GM06990 (cell line): ENCODE data around the gene PLXNA4.

ENCODE experiments used
- DNase-seq: peaks from one replicate; pipeline ENCODE4 v3.0.0-alpha.2; 2011; ENCODE audit not compliant: insufficient read length; ENCODE audit errors: extremely low read depth
- H3K27me3 ChIP-seq: replicated peaks from 2 replicates; pipeline ENCODE4 v1.6.0; 2011; ENCODE audit warnings: low read length; ENCODE audit not compliant: control insufficient read depth, insufficient read depth
- H3K36me3 ChIP-seq: 2 replicates; pipeline ENCODE4 v1.5.1; 2011; ENCODE audit warnings: low read length; ENCODE audit not compliant: control insufficient read depth, insufficient read depth
- H3K4me3 ChIP-seq: replicated peaks from 2 replicates; pipeline ENCODE4 v1.5.1; 2011; ENCODE audit warnings: low read depth, mild to moderate bottlenecking, control low read depth, low read length
- CTCF ChIP-seq: IDR thresholded peaks from 2 replicates; pipeline ENCODE4 v1.5.1; 2011; ENCODE audit warnings: low read length, control low read depth, mild to moderate bottlenecking, inconsistent platforms; ENCODE audit not compliant: insufficient read depth, poor library complexity, severe bottlenecking

PLXNA4 gene

DNA sequence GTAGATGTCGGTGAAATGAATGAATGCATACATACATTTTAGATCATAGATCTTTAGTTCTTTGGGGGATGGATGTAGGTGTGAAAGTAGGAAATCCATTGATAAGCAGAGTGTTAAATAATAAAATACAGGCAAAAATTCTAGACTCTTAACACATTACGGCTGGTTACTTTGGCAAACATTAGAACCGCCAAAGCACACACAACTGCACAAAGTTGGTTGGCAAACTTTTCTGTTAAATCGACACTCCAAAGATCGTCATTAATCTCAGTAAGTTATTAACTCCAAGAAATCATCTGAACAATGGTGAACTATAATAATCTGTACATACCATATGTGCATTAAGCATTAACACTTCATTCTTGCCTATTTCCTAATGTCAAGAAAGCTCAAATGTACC lies 231.2 kb downstream of the PLXNA4 start:
- TF ChIP-seq CTCF, result no peak
- Histone ChIP-seq H3K27me3 (no peaks in the 10 kb centered on the region), H3K36me3 (no peaks in the 10 kb centered on the region), H3K4me3 (no peak overlapping the region)
- DNase-seq, result no peak

GRCh38 chr7:132343199-132343598 lies 233.1 kb downstream of the PLXNA4 start:
- no peaks in the 10 kb centered on the region for H3K36me3 ChIP-seq
- H3K4me3 ChIP-seq, result no peak overlapping the region
- TF ChIP-seq CTCF, result no peak
- H3K27me3 ChIP-seq, result no peaks in the 10 kb centered on the region
- DNase-seq, result no peak

- no peaks in the 10 kb centered on the region for H3K36me3 ChIP-seq
- no peak for TF ChIP-seq CTCF
- H3K27me3 ChIP-seq, result no peaks in the 10 kb centered on the region; the same call in 1 of the 2 replicates
- H3K4me3 ChIP-seq, result no peak overlapping the region
- no peak for DNase-seq
These were observed 238.7 kb downstream of the PLXNA4 start for GRCh38 chr7:132337450-132338080.

GRCh38 chr7:132336797-132337196 lies 239.5 kb downstream of the PLXNA4 start:
- Histone ChIP-seq H3K27me3 (no peaks in the 10 kb centered on the region; the same call in 1 of the 2 replicates), H3K36me3 (no peaks in the 10 kb centered on the region), H3K4me3 (no peak overlapping the region)
- no peak for TF ChIP-seq CTCF
- DNase-seq, result no peak

GRCh38 chr7:132333301-132333700 lies 243.0 kb downstream of the PLXNA4 start:
- DNase-seq, result no peak
- no peak for TF ChIP-seq CTCF

GRCh38 chr7:132328760-132329159 lies 247.5 kb downstream of the PLXNA4 start:
- H3K36me3 ChIP-seq, result no peaks in the 10 kb centered on the region
- peaks cover 1% of the 10 kb centered on the region for H3K27me3 ChIP-seq
- no peak for DNase-seq
- no peak overlapping the region for H3K4me3 ChIP-seq
- no peak for TF ChIP-seq CTCF

More at GRCh38 chr7:132333301-132333700, 243.0 kb downstream of the PLXNA4 start:
- Histone ChIP-seq H3K27me3 (no peaks in the 10 kb centered on the region; the same call in none of the 2 replicates), H3K4me3 (no peak overlapping the region), H3K36me3 (no peaks in the 10 kb centered on the region)
